HepG2 (cell line): Measurements from ENCODE around the gene CACNA1D. TPM values are rescaled to one million over a fixed set of nuclear protein-coding genes. Genes with fewer than 3 reads are reported as not detected.

Experiments used
- ATAC-seq: fragments of 200-7000 bp; cut with Tn5 transposase; 3 replicates; pipeline ENCODE4 v1.9.1; 2020; ENCODE audit warnings: mild to moderate bottlenecking, moderate library complexity
- BruUV-seq: library from RNA; stranded (reverse); fragments of 400-500 nt; replicated peaks from 2 replicates; lab custom pipeline; 2021; lab: Mats Ljungman, UMichigan
- CTCF ChIA-PET: fragments of 300-600 bp; formaldehyde crosslinking; extraction: SDS; loops from one replicate; lab custom pipeline; 2021; ENCODE audit warnings: low total read pairs, inconsistent platforms, low intra/inter-chr PET ratio; lab: Yijun Ruan, JAX
- POLR2A ChIA-PET: fragments of 350-600 bp; sonication (Branson Sonifier 250); formaldehyde crosslinking; loops from one replicate; lab custom pipeline; 2020; ENCODE audit warnings: antibody characterized with exemption, inconsistent platforms; lab: Yijun Ruan, JAX
- DNase-seq: peaks from one replicate; pipeline ENCODE4 v3.0.0-alpha.2; 2015; ENCODE audit warnings: low spot score
- FAIRE-seq: peaks from 3 replicates; lab custom pipeline; 2011; peaks lifted over from hg19 to GRCh38; lab: Jason Lieb, UNC
- H2AFZ ChIP-seq: one replicate; pipeline ENCODE4 v1.6.1; 2011; ENCODE audit warnings: low read length, inconsistent platforms
- H3K27ac ChIP-seq: fragments of 300-600 bp; 3 replicates; pipeline ENCODE4 v1.8.0; 2011; ENCODE audit warnings: mixed run types, mild to moderate bottlenecking, mixed read lengths, low read length, inconsistent platforms; ENCODE audit not compliant: insufficient read depth; ENCODE audit errors: extremely low read length
- H3K27me3 ChIP-seq, 2 experiments: fragments of 200-600 bp in 1 of 2; 2 replicates in 1 of 2; 3 replicates in 1 of 2; pipeline versions ENCODE4 v1.6.0 to v1.8.0; 2011; ENCODE audit warnings: low read length in 2 of 2, mild to moderate bottlenecking in 2 of 2, moderate library complexity in 2 of 2, inconsistent platforms in 1 of 2; ENCODE audit not compliant: insufficient read depth in 2 of 2, control insufficient read depth in 1 of 2
- H3K36me3 ChIP-seq, 2 experiments: fragments of 200-600 bp in 1 of 2; replicated peaks in 1 of 2; 2 replicates in 1 of 2; 3 replicates in 1 of 2; pipeline versions ENCODE4 v1.5.1 to v1.8.0; 2011; ENCODE audit warnings: low read length in 2 of 2, inconsistent platforms in 1 of 2; ENCODE audit not compliant: insufficient read depth in 2 of 2, control insufficient read depth in 1 of 2
- H3K4me1 ChIP-seq: 2 replicates; pipeline ENCODE4 v1.5.1; 2012; ENCODE audit warnings: low read length, inconsistent platforms; ENCODE audit not compliant: insufficient read depth
- H3K4me2 ChIP-seq: 2 replicates; pipeline ENCODE4 v1.6.0; 2011; ENCODE audit warnings: low read depth, low read length, inconsistent platforms
- H3K4me3 ChIP-seq, 3 experiments: fragments of 200-600 bp in 1 of 3; sonication (generic), shearing (Covaris generic) in 1 of 3; replicated peaks in 1 of 3; 2 replicates each; pipeline ENCODE4 v1.5.1; 2011 to 2016; ENCODE audit warnings: low read length in 3 of 3, inconsistent platforms in 2 of 3, low read depth in 2 of 3, mild to moderate bottlenecking in 2 of 3, control low read depth in 1 of 3, mixed read lengths in 1 of 3; ENCODE audit not compliant: insufficient read depth in 1 of 3
- H3K79me2 ChIP-seq: one replicate; pipeline ENCODE4 v1.6.1; 2011; ENCODE audit warnings: low read length, inconsistent platforms; ENCODE audit not compliant: insufficient read depth
- H3K9ac ChIP-seq: 2 replicates; pipeline ENCODE4 v1.6.0; 2011; ENCODE audit warnings: mild to moderate bottlenecking, low read depth, low read length, inconsistent platforms; ENCODE audit not compliant: insufficient read depth
- H3K9me3 ChIP-seq: 2 replicates; pipeline ENCODE4 v1.5.1; 2012; ENCODE audit warnings: mild to moderate bottlenecking, low read length
- H4K20me1 ChIP-seq: 2 replicates; pipeline ENCODE4 v1.6.0; 2011; ENCODE audit warnings: inconsistent platforms, mild to moderate bottlenecking, low read length, moderate library complexity; ENCODE audit not compliant: insufficient read depth
- CREBL2 ChIP-seq: sonication (generic); formaldehyde crosslinking; IDR thresholded peaks from 2 replicates; pipeline ENCODE4 v1.8.1; 2023; ENCODE audit warnings: missing genetic modification reagents, mild to moderate bottlenecking, borderline replicate concordance
- DR1 ChIP-seq: sonication (generic); formaldehyde crosslinking; IDR thresholded peaks from 2 replicates; pipeline ENCODE4 v1.8.0; 2021; ENCODE audit warnings: mild to moderate bottlenecking, missing genetic modification reagents, inconsistent platforms
- FIP1L1 ChIP-seq: fragments of 200-400 bp; formaldehyde crosslinking; IDR thresholded peaks from 2 replicates; pipeline ENCODE4 v1.6.1; 2018; ENCODE audit warnings: low read depth, mild to moderate bottlenecking, low read length, moderate library complexity, borderline replicate concordance; ENCODE audit not compliant: insufficient read depth
- KDM5B ChIP-seq: sonication (generic); formaldehyde crosslinking; IDR thresholded peaks from 2 replicates; pipeline ENCODE4 v1.4.0; 2020; ENCODE audit warnings: missing genetic modification reagents, mild to moderate bottlenecking, borderline replicate concordance
- MAFG ChIP-seq: sonication (generic); formaldehyde crosslinking; IDR thresholded peaks from 2 replicates; pipeline ENCODE4 v1.5.1; 2020; ENCODE audit warnings: mild to moderate bottlenecking, missing genetic modification reagents
- PAWR ChIP-seq: sonication (generic); formaldehyde crosslinking; IDR thresholded peaks from 2 replicates; pipeline ENCODE4 v1.4.0; 2020; ENCODE audit warnings: missing genetic modification reagents, mild to moderate bottlenecking, borderline replicate concordance
- SATB2 ChIP-seq: sonication (generic); formaldehyde crosslinking; IDR thresholded peaks from 2 replicates; pipeline ENCODE4 v1.5.0; 2020; ENCODE audit warnings: missing genetic modification reagents
- SMYD3 ChIP-seq: sonication (generic); formaldehyde crosslinking; IDR thresholded peaks from 2 replicates; pipeline ENCODE4 v1.8.1; 2023; ENCODE audit warnings: mild to moderate bottlenecking, missing genetic modification reagents
- SP5 ChIP-seq: IDR thresholded peaks from 2 replicates; pipeline ENCODE4 v1.6.1; 2016; ENCODE audit warnings: low read depth, borderline replicate concordance
- ZFP1 ChIP-seq: IDR thresholded peaks from 2 replicates; pipeline ENCODE4 v1.6.1; 2016
- ZNF24 ChIP-seq: fragments of 450-650 bp; IDR thresholded peaks from 2 replicates; pipeline ENCODE4 v1.6.1; 2017; ENCODE audit warnings: antibody characterized with exemption, mild to moderate bottlenecking
- ZNF331 ChIP-seq: sonication (generic); formaldehyde crosslinking; IDR thresholded peaks from 2 replicates; pipeline ENCODE4 v1.4.0; 2020; ENCODE audit warnings: missing genetic modification reagents
- ZNF777 ChIP-seq: sonication (generic); formaldehyde crosslinking; IDR thresholded peaks from 2 replicates; pipeline ENCODE4 v1.4.0; 2020; ENCODE audit warnings: missing genetic modification reagents
- ZNF879 ChIP-seq: sonication (generic); formaldehyde crosslinking; IDR thresholded peaks from 2 replicates; pipeline ENCODE4 v1.8.1; 2023; ENCODE audit warnings: missing genetic modification reagents
- ZSCAN29 ChIP-seq: sonication (generic); formaldehyde crosslinking; conservative IDR thresholded peaks from 2 replicates; pipeline ENCODE4 v1.4.0; 2020; ENCODE audit warnings: mild to moderate bottlenecking, missing genetic modification reagents
- WGBS: methylation state at CpG from one replicate; pipeline ENCODE4 v1.1.6; 2017; ENCODE audit warnings: low lambda C conversion rate; 5-methylcytosine and 5-hydroxymethylcytosine counted together
- in situ Hi-C: cut with HindIII; loops from 2 replicates; pipeline ENCODE4 v1.10.0; 2017; ENCODE audit warnings: low pct_unique_long_range_greater_than_20kb; ENCODE audit not compliant: extremely low pct_ligation_motif_present
- intact Hi-C: fragments of 100-400 bp; cut with micrococcal nuclease; formaldehyde crosslinking; loops from one replicate; pipeline ENCODE4 v1.10.0; 2022; ENCODE audit not compliant: unreplicated experiment
- polyA plus RNA-seq, 8 experiments: library from polyadenylated mRNA; depleted of rRNA in 3 of 8; stranded (reverse) in 7 of 8; unstranded in 1 of 8; fragments of >200 nt; fragmentation: Illumina TruSeq in 4 of 8; extraction: Trizol in 4 of 8; gene quantifications; 2 replicates each; pipeline versions ENCODE4 v1.2.1 to v1.2.3, GENCODE V29; 2011 to 2016; ENCODE audit warnings: low read depth in 4 of 8, missing spikeins in 1 of 8, mixed read lengths in 1 of 8; ENCODE audit not compliant: insufficient read depth in 1 of 8
- total RNA-seq, 5 experiments: library from RNA; depleted of rRNA; stranded (reverse); fragments of >200 nt; fragmentation: Illumina TruSeq; extraction: Trizol; gene quantifications; 2 replicates each; pipeline ENCODE4 v1.2.3, GENCODE V29; 2016; ENCODE audit warnings: low read depth in 1 of 5
- TF ChIP-seq, protein P1 (sequence below): sonication (generic); formaldehyde crosslinking; IDR thresholded peaks from 2 replicates; pipeline ENCODE4 v1.5.1; 2020; ENCODE audit warnings: mild to moderate bottlenecking, missing genetic modification reagents, moderate library complexity
- TF ChIP-seq, protein P2 (sequence below): sonication (generic); formaldehyde crosslinking; IDR thresholded peaks from 2 replicates; pipeline ENCODE4 v1.9.0; 2021; ENCODE audit warnings: missing genetic modification reagents, mild to moderate bottlenecking, borderline replicate concordance

The CACNA1D gene
- total and polyA plus RNA-seq, 2 of the 13 experiments (the other 11 are each of a cell fraction or from before 2014, with no cell fraction given): 0.26 to 0.38 TPM

GRCh38 chr3:53691885-53692284 is 197.5 kb downstream of the CACNA1D start (continued):
- TF ChIP-seq, protein P1, sequence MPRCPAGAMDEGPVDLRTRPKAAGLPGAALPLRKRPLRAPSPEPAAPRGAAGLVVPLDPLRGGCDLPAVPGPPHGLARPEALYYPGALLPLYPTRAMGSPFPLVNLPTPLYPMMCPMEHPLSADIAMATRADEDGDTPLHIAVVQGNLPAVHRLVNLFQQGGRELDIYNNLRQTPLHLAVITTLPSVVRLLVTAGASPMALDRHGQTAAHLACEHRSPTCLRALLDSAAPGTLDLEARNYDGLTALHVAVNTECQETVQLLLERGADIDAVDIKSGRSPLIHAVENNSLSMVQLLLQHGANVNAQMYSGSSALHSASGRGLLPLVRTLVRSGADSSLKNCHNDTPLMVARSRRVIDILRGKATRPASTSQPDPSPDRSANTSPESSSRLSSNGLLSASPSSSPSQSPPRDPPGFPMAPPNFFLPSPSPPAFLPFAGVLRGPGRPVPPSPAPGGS (CRISPR knock-in tag): no peak

- no peak for ATAC-seq
- Histone ChIP-seq H3K27ac (no peak overlapping the region), H3K4me3 (no peak overlapping the region), H3K27me3 (no peaks in the 10 kb centered on the region), H3K4me1 (peaks cover 9% of the 10 kb centered on the region), H4K20me1 (no peaks in the 10 kb centered on the region), H3K36me3 (no peaks in the 10 kb centered on the region), H3K9me3 (no peaks in the 10 kb centered on the region), H2AFZ (no peak overlapping the region), H3K79me2 (no peaks in the 10 kb centered on the region), H3K4me2 (no peak overlapping the region), H3K9ac (no peak overlapping the region)
- no peak for DNase-seq
- intact Hi-C loops: no loop called here
- POLR2A ChIA-PET: no interaction called here
- in situ Hi-C loops: no loop called here
- CTCF ChIA-PET: no interaction called here
- BruUV-seq: no TSS peak
- TF ChIP-seq ZNF331 (CRISPR knock-in tag) (no peak), DR1 (CRISPR knock-in tag) (no peak), SATB2 (CRISPR knock-in tag) (no peak), ZNF24 (no peak), FIP1L1 (no peak)
- no peak for FAIRE-seq
- WGBS: 21% methylated on average over 2 of the region's 2 CpGs
These were observed 199.0 kb downstream of the CACNA1D start for GRCh38 chr3:53693451-53693850.

DNA sequence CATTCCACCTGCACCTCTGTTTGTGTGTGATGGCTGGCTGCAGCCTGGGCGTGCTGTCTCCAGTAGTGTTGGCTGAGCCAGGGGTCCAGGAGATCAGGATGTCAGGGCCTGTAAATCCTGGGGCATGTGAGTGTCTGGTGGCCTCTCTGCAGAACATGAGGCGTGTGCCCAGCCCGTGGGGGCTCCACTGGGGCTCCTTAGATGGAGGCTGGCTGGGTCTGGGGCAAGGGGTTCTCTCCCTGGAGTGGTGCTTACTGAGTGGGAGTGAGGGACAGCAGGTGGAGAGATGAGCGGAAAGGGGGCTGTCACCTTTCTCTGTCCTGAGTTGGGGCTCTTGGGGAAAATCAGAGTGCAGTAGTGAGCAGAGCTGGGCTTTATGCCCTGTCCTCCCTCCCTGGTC is 199.6 kb downstream of the CACNA1D start:
- H3K36me3 ChIP-seq: no peaks in the 10 kb centered on the region
- H3K79me2 ChIP-seq: no peaks in the 10 kb centered on the region
- H3K27me3 ChIP-seq: no peaks in the 10 kb centered on the region
- no peaks in the 10 kb centered on the region for H3K9me3 ChIP-seq
- FAIRE-seq: no peak
- no peak overlapping the region for H3K9ac ChIP-seq
- intact Hi-C loops: no loop called here
- H4K20me1 ChIP-seq: no peaks in the 10 kb centered on the region
- H3K4me3 ChIP-seq: no peak overlapping the region
- POLR2A ChIA-PET: no interaction called here
- no peak overlapping the region for H3K27ac ChIP-seq
- in situ Hi-C loops: no loop called here
- no peak overlapping the region for H3K4me2 ChIP-seq
- TF ChIP-seq ZNF777 (CRISPR knock-in tag) (no peak), CREBL2 (no peak), SMYD3 (CRISPR knock-in tag) (no peak), MAFG (CRISPR knock-in tag) (no peak), PAWR (no peak), ZFP1 (CRISPR knock-in tag) (no peak), SP5 (no peak), KDM5B (CRISPR knock-in tag) (no peak), ZSCAN29 (CRISPR knock-in tag) (no peak), ZNF879 (no peak)
- TF ChIP-seq, protein P2, sequence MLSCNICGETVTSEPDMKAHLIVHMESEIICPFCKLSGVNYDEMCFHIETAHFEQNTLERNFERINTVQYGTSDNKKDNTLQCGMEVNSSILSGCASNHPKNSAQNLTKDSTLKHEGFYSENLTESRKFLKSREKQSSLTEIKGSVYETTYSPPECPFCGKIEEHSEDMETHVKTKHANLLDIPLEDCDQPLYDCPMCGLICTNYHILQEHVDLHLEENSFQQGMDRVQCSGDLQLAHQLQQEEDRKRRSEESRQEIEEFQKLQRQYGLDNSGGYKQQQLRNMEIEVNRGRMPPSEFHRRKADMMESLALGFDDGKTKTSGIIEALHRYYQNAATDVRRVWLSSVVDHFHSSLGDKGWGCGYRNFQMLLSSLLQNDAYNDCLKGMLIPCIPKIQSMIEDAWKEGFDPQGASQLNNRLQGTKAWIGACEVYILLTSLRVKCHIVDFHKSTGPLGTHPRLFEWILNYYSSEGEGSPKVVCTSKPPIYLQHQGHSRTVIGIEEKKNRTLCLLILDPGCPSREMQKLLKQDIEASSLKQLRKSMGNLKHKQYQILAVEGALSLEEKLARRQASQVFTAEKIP (CRISPR knock-in tag): no peak
- no peak overlapping the region for H2AFZ ChIP-seq
- no peak; the same call in 2 of the 3 replicates for ATAC-seq
- DNase-seq: no peak
- 70% methylated on average over 2 of the region's 4 CpGs for WGBS
- peaks cover 9% of the 10 kb centered on the region for H3K4me1 ChIP-seq
- no TSS peak for BruUV-seq
- CTCF ChIA-PET: no interaction called here
